ENCODE measurements around the gene TTC21A.
A peak's percentile ranks its signal among the peaks of the same experiment; 100 is the strongest.

The TTC21A gene

GRCh38 chr3:39149498-39150147, 42.1 kb downstream of the TTC21A start (continued):
- no peak for TF ChIP-seq CREB5 (CRISPR knock-in tag; IDR thresholded peaks at IDR 0.05; ENCODE audit: low read depth)
- TF ChIP-seq ZNF8 (CRISPR knock-in tag; IDR thresholded peaks at IDR 0.05) = no peak
- TF ChIP-seq CSRNP3 (CRISPR knock-in tag; IDR thresholded peaks at IDR 0.05) = no peak
- TF ChIP-seq ISL1 (CRISPR knock-in tag; IDR thresholded peaks at IDR 0.05) = no peak
- TF ChIP-seq ZFP3 (CRISPR knock-in tag; IDR thresholded peaks at IDR 0.05) = no peak
- TF ChIP-seq ESRRG (CRISPR knock-in tag; IDR thresholded peaks at IDR 0.05) = no peak
- TF ChIP-seq ZFP30 (CRISPR knock-in tag; IDR thresholded peaks at IDR 0.05) = no peak
- no peak for TF ChIP-seq SNAI2 (CRISPR knock-in tag; IDR thresholded peaks at IDR 0.05)
- TF ChIP-seq PATZ1 (CRISPR knock-in tag; IDR thresholded peaks at IDR 0.05; ENCODE audit: borderline replicate concordance) = no peak

- TF ChIP-seq ZNF8 (CRISPR knock-in tag; IDR thresholded peaks at IDR 0.05) (no peak), CSRNP3 (CRISPR knock-in tag; IDR thresholded peaks at IDR 0.05) (no peak), ESRRG (CRISPR knock-in tag; IDR thresholded peaks at IDR 0.05) (no peak), TOX (CRISPR knock-in tag; IDR thresholded peaks at IDR 0.05; ENCODE audit: borderline replicate concordance) (no peak), ZFP3 (CRISPR knock-in tag; IDR thresholded peaks at IDR 0.05) (no peak), GLIS3 (CRISPR knock-in tag; IDR thresholded peaks at IDR 0.05) (no peak)
- peak; percentile 2 for ATAC-seq
Observed at GRCh38 chr3:39150148-39150802, 42.8 kb downstream of the TTC21A start.

- TF ChIP-seq RARB (CRISPR knock-in tag; IDR thresholded peaks at IDR 0.05) = no peak
- no peak for TF ChIP-seq TCF4 (CRISPR knock-in tag; IDR thresholded peaks at IDR 0.05; ENCODE audit: borderline replicate concordance)
- TF ChIP-seq PATZ1 (CRISPR knock-in tag; IDR thresholded peaks at IDR 0.05; ENCODE audit: borderline replicate concordance) = no peak
- TF ChIP-seq ZFP3 (CRISPR knock-in tag; IDR thresholded peaks at IDR 0.05) = no peak
- no peak for TF ChIP-seq CSDC2 (CRISPR knock-in tag; IDR thresholded peaks at IDR 0.05)
- TF ChIP-seq CSRNP3 (CRISPR knock-in tag; IDR thresholded peaks at IDR 0.05) = no peak
- TF ChIP-seq POU6F1 (CRISPR knock-in tag; IDR thresholded peaks at IDR 0.05; ENCODE audit: borderline replicate concordance, low read depth) = no peak
- TF ChIP-seq ARNTL (CRISPR knock-in tag; IDR thresholded peaks at IDR 0.05; ENCODE audit: borderline replicate concordance, low read depth) = no peak
- peak; percentile 57 for ATAC-seq
Observed at GRCh38 chr3:39150803-39151631, 43.5 kb downstream of the TTC21A start.

Data from SK-N-SH treated with all-trans-retinoic acid at 6 μM for 48 hours (cell line).